Measurements from ENCODE around the gene NUBP1. TPM values are rescaled to one million over a fixed set of nuclear protein-coding genes. Genes with fewer than 3 reads are reported as not detected.
"Not testable (repeated sequence)": the region's sequence is repeated elsewhere in the genome, so short reads cannot be mapped to it uniquely, and the experiment has no call there.

NUBP1 gene
- total RNA-seq, 2 donors from 2014 or later, result 37.5 to 45.9 TPM

- TF ChIP-seq CTCF (IDR thresholded peaks at IDR 0.05), result no peak
- peak; percentile 90 for DNase-seq (ENCODE audit: low spot score)
- no peak overlapping the region for H3K4me3 ChIP-seq
- no peaks in the 10 kb centered on the region for H3K9me3 ChIP-seq
- H3K27me3 ChIP-seq, result no peaks in the 10 kb centered on the region
- H3K36me3 ChIP-seq, result no peaks in the 10 kb centered on the region
- peaks cover 0 to 30% of the 10 kb centered on the region in 2 donors for H3K4me1 ChIP-seq
- H3K27ac ChIP-seq, result peak overlapping the region; percentile 73 to 86
Observed at GRCh38 chr16:10738231-10739077, 5.2 kb upstream of the NUBP1 start.

- Histone ChIP-seq H3K4me3 (no peak overlapping the region), H3K27ac (no peak overlapping the region), H3K9me3 (no peaks in the 10 kb centered on the region), H3K36me3 (no peaks in the 10 kb centered on the region), H3K4me1 (peaks cover 0 to 41% of the 10 kb centered on the region in 2 donors), H3K27me3 (no peaks in the 10 kb centered on the region)
- peak; percentile 55 for DNase-seq (ENCODE audit: low spot score)
- TF ChIP-seq CTCF (IDR thresholded peaks at IDR 0.05), result no peak
Observed at GRCh38 chr16:10740000-10740844, 3.4 kb upstream of the NUBP1 start.

- H3K36me3 ChIP-seq, result no peaks in the 10 kb centered on the region
- H3K9me3 ChIP-seq, result no peaks in the 10 kb centered on the region
- no peak overlapping the region for H3K4me3 ChIP-seq
- H3K27ac ChIP-seq, result no peak overlapping the region
- no peak for TF ChIP-seq CTCF (IDR thresholded peaks at IDR 0.05)
- no peaks in the 10 kb centered on the region for H3K27me3 ChIP-seq
- DNase-seq (ENCODE audit: low spot score), result no peak
- peaks cover 0 to 47% of the 10 kb centered on the region in 2 donors for H3K4me1 ChIP-seq
Observed at GRCh38 chr16:10740845-10741208, 2.8 kb upstream of the NUBP1 start.

GRCh38 chr16:10741249-10741648 lies 2.4 kb upstream of the NUBP1 start:
- H3K9me3 ChIP-seq; H3K27me3 ChIP-seq; DNase-seq (ENCODE audit: low spot score); H3K36me3 ChIP-seq; H3K4me3 ChIP-seq: not testable (repeated sequence)
- Histone ChIP-seq H3K4me1 (peaks cover 0 to 51% of the 10 kb centered on the region in 2 donors), H3K27ac (peak overlapping the region in 1 of 2 donors; percentile 99)

GRCh38 chr16:10741844-10742243 lies 1.8 kb upstream of the NUBP1 start:
- Histone ChIP-seq H3K27me3 (no peaks in the 10 kb centered on the region), H3K4me1 (peaks cover 0 to 54% of the 10 kb centered on the region in 2 donors), H3K9me3 (no peaks in the 10 kb centered on the region), H3K36me3 (no peaks in the 10 kb centered on the region), H3K27ac (peak overlapping the region; percentile 99), H3K4me3 (no peak overlapping the region)
- no peak for DNase-seq (ENCODE audit: low spot score)
- TF ChIP-seq CTCF (IDR thresholded peaks at IDR 0.05), result no peak

GRCh38 chr16:10743227-10743609 lies 424 bp upstream of the NUBP1 start:
- peaks cover 0 to 44% of the 10 kb centered on the region in 2 donors for H3K4me1 ChIP-seq

More at GRCh38 chr16:10743227-10743609, 424 bp upstream of the NUBP1 start:
- TF ChIP-seq CTCF (IDR thresholded peaks at IDR 0.05), result no peak
- no peaks in the 10 kb centered on the region for H3K9me3 ChIP-seq
- peak overlapping the region; percentile 99 for H3K27ac ChIP-seq
- no peaks in the 10 kb centered on the region for H3K27me3 ChIP-seq
- H3K4me3 ChIP-seq, result peak overlapping the region; percentile 65
- DNase-seq (ENCODE audit: low spot score), result no peak
- peaks cover 13% of the 10 kb centered on the region for H3K36me3 ChIP-seq
